ENCODE measurements around the gene BRD7.

BRD7 gene

GRCh38 chr16:50300942-50301625, 67.7 kb downstream of the BRD7 start:
- peaks cover 0 to 2% of the 10 kb centered on the region in 2 experiments; a peak in 1 of 3 replicates for H3K36me3 ChIP-seq (ENCODE audit: control insufficient read depth in 2 of 2, insufficient read depth in 1 of 2, low read length in 2 of 2)
- no peak overlapping the region for H3K27ac ChIP-seq (ENCODE audit: extremely low read depth, low read depth, low read length)
- no peaks in the 10 kb centered on the region for H3K9me3 ChIP-seq (ENCODE audit: control insufficient read depth, insufficient read depth, low read depth, low read length)
- CTCF ChIA-PET, result interaction anchor here (0.6 kb wide), 1 partner anchor 40 kb away, joined by 3 read pairs; no protein-coding TSS in a partner anchor
- no peak overlapping the region for H3K4me3 ChIP-seq (ENCODE audit: low read depth, low read length)
- POLR2A ChIA-PET, result no interaction called here
- no peaks in the 10 kb centered on the region for H3K4me1 ChIP-seq (ENCODE audit: control insufficient read depth, insufficient read depth, low read length)
- TF ChIP-seq ZNF768 (tag by site-specific recombination; IDR thresholded peaks at IDR 0.05), result peak; percentile 66; the same call in 1 of the 2 replicates
- TF ChIP-seq ZNF555 (tag by site-specific recombination; conservative IDR thresholded peaks at IDR 0.05), result no peak

GRCh38 chr16:50299508-50300105, 69.2 kb downstream of the BRD7 start:
- ChIA-PET CTCF (interaction anchor here (0.5 to 0.6 kb wide), 2 partner anchors 93 to 507 kb away, joined by 3 read pairs; no protein-coding TSS in a partner anchor), POLR2A (no interaction called here)
- peaks cover 0 to 7% of the 10 kb centered on the region in 2 experiments; a peak in 1 of 3 replicates for H3K36me3 ChIP-seq (ENCODE audit: control insufficient read depth in 2 of 2, insufficient read depth in 1 of 2, low read length in 2 of 2)
- H3K4me3 ChIP-seq (ENCODE audit: low read depth, low read length), result no peak overlapping the region
- TF ChIP-seq ZNF18 (tag by site-specific recombination; IDR thresholded peaks at IDR 0.05), result no peak
- no peak for TF ChIP-seq ZNF221 (tag by site-specific recombination; IDR thresholded peaks at IDR 0.05; ENCODE audit: borderline replicate concordance)
- no peak for TF ChIP-seq HIC1 (tag by site-specific recombination; IDR thresholded peaks at IDR 0.05)
- no peak for TF ChIP-seq ZBTB26 (tag by site-specific recombination; optimal IDR thresholded peaks at IDR 0.05)
- no peak for TF ChIP-seq ZNF658 (tag by site-specific recombination; IDR thresholded peaks at IDR 0.05)
- TF ChIP-seq ZNF629 (tag by site-specific recombination; IDR thresholded peaks at IDR 0.05), result no peak
- H3K4me1 ChIP-seq (ENCODE audit: control insufficient read depth, insufficient read depth, low read length), result no peaks in the 10 kb centered on the region
- no peak overlapping the region for H3K27ac ChIP-seq (ENCODE audit: extremely low read depth, low read depth, low read length)
- no peaks in the 10 kb centered on the region for H3K9me3 ChIP-seq (ENCODE audit: control insufficient read depth, insufficient read depth, low read depth, low read length)

GRCh38 chr16:50298591-50299507, 69.9 kb downstream of the BRD7 start:
- ChIA-PET POLR2A (no interaction called here), CTCF (interaction anchor here (0.6 kb wide), 1 partner anchor 508 kb away, joined by 3 read pairs; no protein-coding TSS in a partner anchor)
- TF ChIP-seq GLIS1 (tag by site-specific recombination; IDR thresholded peaks at IDR 0.05) (peak; percentile 82), IKZF3 (tag by site-specific recombination; IDR thresholded peaks at IDR 0.05) (no peak), ZIC2 (tag by site-specific recombination; IDR thresholded peaks at IDR 0.05) (peak; percentile 62)
- H3K4me1 ChIP-seq (ENCODE audit: control insufficient read depth, insufficient read depth, low read length), result no peaks in the 10 kb centered on the region
- no peak overlapping the region for H3K4me3 ChIP-seq (ENCODE audit: low read depth, low read length)
- H3K9me3 ChIP-seq (ENCODE audit: control insufficient read depth, insufficient read depth, low read depth, low read length), result no peaks in the 10 kb centered on the region
- peaks cover 0 to 7% of the 10 kb centered on the region in 2 experiments; a peak in 1 of 3 replicates for H3K36me3 ChIP-seq (ENCODE audit: control insufficient read depth in 2 of 2, insufficient read depth in 1 of 2, low read length in 2 of 2)
- H3K27ac ChIP-seq (ENCODE audit: extremely low read depth, low read depth, low read length), result no peak overlapping the region

All from HEK293 (cell line).